Measurements from ENCODE around the gene ABCA8. TPM values are rescaled to one million over a fixed set of nuclear protein-coding genes. Genes with fewer than 3 reads are reported as not detected.

The ABCA8 gene
- total and polyA plus RNA-seq, 10 of the 15 experiments (the other 5 are each of a cell fraction or from before 2014, with no cell fraction given), result 0.05 to 0.15 TPM; not detected in 8

DNA sequence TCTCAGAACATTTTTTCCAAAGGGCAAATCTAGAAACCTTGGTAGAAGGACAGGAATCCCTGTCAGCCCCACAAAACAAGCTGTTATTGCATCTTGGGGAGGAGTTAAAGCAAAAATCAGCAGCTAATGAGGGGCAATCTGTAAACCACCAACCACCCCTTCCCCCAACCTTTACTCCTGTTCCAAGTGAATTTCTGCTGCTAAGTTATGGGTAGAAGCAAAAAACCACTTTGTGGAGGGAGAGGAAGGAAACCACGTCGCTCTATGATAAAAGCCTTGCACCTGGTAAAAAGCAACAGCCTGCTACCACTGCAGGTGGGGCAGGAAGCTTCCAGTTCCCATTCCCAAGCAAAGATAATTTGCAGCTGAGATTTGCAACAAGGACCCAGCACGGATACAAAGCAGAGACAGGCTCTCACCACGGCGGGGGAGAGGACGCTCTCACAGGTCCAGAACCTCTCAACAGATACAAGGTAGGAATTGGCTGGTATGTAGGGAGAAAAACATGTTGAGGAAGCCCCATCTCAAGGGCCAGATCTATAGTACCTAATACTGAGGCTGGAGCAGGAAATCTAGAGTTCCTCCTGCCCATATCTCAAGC, 10.7 kb downstream of the ABCA8 start:
- no peak overlapping the region for H3K4me2 ChIP-seq (ENCODE audit: control insufficient read depth, insufficient read depth)
- CTCF ChIA-PET, result interaction anchor here (0.9 kb wide), 1 partner anchor 11 kb away, joined by 7 read pairs; no protein-coding TSS in a partner anchor
- SMC1A ChIA-PET (ENCODE audit: uncharacterized antibody, unreplicated experiment), result interaction anchor here (0.6 to 1.3 kb wide), 2 partner anchors 74 to 295 kb away, joined by 3 read pairs; no protein-coding TSS in a partner anchor
- H4K20me1 ChIP-seq (ENCODE audit: control insufficient read depth, insufficient read depth), result no peaks in the 10 kb centered on the region
- WGBS (ENCODE audit: insufficient coverage, insufficient replicate concordance, low lambda C conversion rate, missing lambda C conversion rate), result 60% methylated on average over 6 of the region's 6 CpGs
- H3K4me3 ChIP-seq, result no peak overlapping the region
- ATAC-seq (no peak), FAIRE-seq (no peak), DNase-seq (ENCODE audit: low read depth, low spot score) (no peak)
- no peaks in the 10 kb centered on the region for H3K36me3 ChIP-seq (ENCODE audit: control insufficient read depth in 2 of 2, insufficient read depth in 2 of 2, low read length in 1 of 2)
- H3K79me2 ChIP-seq (ENCODE audit: control insufficient read depth, insufficient read depth, low read length), result no peaks in the 10 kb centered on the region
- H3K4me1 ChIP-seq (ENCODE audit: control insufficient read depth, insufficient read depth, low read length), result no peaks in the 10 kb centered on the region
- H3K9ac ChIP-seq (ENCODE audit: control insufficient read depth, insufficient read depth, low read length), result no peak overlapping the region
- intact Hi-C loops (cut with micrococcal nuclease; ENCODE audit: unreplicated experiment) (no loop called here), in situ Hi-C loops (cut with MboI) (no loop called here)
- RAD21 ChIA-PET (ENCODE audit: unreplicated experiment), result no interaction called here
- POLR2A ChIA-PET, result no interaction called here
- H3K9me3 ChIP-seq (replicated peaks; ENCODE audit: control insufficient read depth, insufficient read depth, low read length), result no peaks in the 10 kb centered on the region
- H3K27ac ChIP-seq (ENCODE audit: control insufficient read depth, insufficient read depth), result no peak overlapping the region
- no peak overlapping the region for H2AFZ ChIP-seq (ENCODE audit: control insufficient read depth, low read depth, low read length)
- no peaks in the 10 kb centered on the region for H3K27me3 ChIP-seq (replicated peaks in 1 of 2; ENCODE audit: control insufficient read depth in 2 of 2, insufficient read depth in 2 of 2, low read length in 1 of 2)
- BruUV-seq (replicated peaks), result no TSS peak
- TF ChIP-seq CHD4 (IDR thresholded peaks at IDR 0.05) (no peak), POLR2AphosphoS5 (IDR thresholded peaks at IDR 0.05; ENCODE audit: low read length) (no peak), NFYA (IDR thresholded peaks at IDR 0.05; ENCODE audit: borderline replicate concordance, low read depth, low read length) (no peak), TCF3 (IDR thresholded peaks at IDR 0.05; ENCODE audit: borderline replicate concordance, insufficient read depth, low read depth, low read length) (no peak), RBBP5 (conservative IDR thresholded peaks at IDR 0.05) (no peak), HDAC6 (IDR thresholded peaks at IDR 0.05; ENCODE audit: unreplicated experiment) (no peak), NR2C2 (IDR thresholded peaks at IDR 0.05; ENCODE audit: borderline replicate concordance, control insufficient read depth, insufficient read length, low read depth) (no peak), HDGF (IDR thresholded peaks at IDR 0.05) (no peak), CREM (IDR thresholded peaks at IDR 0.05; ENCODE audit: low read depth) (no peak), ZZZ3 (IDR thresholded peaks at IDR 0.05; ENCODE audit: control insufficient read depth, insufficient read length, low read depth) (no peak), SIX5 (IDR thresholded peaks at IDR 0.05; ENCODE audit: low read depth, low read length, severe bottlenecking) (no peak), SREBF1 (IDR thresholded peaks at IDR 0.05; ENCODE audit: low read length) (no peak), KAT2A (conservative IDR thresholded peaks at IDR 0.05; ENCODE audit: control insufficient read depth, low read depth, low read length) (no peak), BRCA1 (IDR thresholded peaks at IDR 0.05; ENCODE audit: low read depth, low read length) (no peak)
- TF ChIP-seq, protein P1, sequence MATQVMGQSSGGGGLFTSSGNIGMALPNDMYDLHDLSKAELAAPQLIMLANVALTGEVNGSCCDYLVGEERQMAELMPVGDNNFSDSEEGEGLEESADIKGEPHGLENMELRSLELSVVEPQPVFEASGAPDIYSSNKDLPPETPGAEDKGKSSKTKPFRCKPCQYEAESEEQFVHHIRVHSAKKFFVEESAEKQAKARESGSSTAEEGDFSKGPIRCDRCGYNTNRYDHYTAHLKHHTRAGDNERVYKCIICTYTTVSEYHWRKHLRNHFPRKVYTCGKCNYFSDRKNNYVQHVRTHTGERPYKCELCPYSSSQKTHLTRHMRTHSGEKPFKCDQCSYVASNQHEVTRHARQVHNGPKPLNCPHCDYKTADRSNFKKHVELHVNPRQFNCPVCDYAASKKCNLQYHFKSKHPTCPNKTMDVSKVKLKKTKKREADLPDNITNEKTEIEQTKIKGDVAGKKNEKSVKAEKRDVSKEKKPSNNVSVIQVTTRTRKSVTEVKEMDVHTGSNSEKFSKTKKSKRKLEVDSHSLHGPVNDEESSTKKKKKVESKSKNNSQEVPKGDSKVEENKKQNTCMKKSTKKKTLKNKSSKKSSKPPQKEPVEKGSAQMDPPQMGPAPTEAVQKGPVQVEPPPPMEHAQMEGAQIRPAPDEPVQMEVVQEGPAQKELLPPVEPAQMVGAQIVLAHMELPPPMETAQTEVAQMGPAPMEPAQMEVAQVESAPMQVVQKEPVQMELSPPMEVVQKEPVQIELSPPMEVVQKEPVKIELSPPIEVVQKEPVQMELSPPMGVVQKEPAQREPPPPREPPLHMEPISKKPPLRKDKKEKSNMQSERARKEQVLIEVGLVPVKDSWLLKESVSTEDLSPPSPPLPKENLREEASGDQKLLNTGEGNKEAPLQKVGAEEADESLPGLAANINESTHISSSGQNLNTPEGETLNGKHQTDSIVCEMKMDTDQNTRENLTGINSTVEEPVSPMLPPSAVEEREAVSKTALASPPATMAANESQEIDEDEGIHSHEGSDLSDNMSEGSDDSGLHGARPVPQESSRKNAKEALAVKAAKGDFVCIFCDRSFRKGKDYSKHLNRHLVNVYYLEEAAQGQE (IDR thresholded peaks at IDR 0.05; ENCODE audit: low read depth, low read length), result no peak
- TF ChIP-seq, protein P2, sequence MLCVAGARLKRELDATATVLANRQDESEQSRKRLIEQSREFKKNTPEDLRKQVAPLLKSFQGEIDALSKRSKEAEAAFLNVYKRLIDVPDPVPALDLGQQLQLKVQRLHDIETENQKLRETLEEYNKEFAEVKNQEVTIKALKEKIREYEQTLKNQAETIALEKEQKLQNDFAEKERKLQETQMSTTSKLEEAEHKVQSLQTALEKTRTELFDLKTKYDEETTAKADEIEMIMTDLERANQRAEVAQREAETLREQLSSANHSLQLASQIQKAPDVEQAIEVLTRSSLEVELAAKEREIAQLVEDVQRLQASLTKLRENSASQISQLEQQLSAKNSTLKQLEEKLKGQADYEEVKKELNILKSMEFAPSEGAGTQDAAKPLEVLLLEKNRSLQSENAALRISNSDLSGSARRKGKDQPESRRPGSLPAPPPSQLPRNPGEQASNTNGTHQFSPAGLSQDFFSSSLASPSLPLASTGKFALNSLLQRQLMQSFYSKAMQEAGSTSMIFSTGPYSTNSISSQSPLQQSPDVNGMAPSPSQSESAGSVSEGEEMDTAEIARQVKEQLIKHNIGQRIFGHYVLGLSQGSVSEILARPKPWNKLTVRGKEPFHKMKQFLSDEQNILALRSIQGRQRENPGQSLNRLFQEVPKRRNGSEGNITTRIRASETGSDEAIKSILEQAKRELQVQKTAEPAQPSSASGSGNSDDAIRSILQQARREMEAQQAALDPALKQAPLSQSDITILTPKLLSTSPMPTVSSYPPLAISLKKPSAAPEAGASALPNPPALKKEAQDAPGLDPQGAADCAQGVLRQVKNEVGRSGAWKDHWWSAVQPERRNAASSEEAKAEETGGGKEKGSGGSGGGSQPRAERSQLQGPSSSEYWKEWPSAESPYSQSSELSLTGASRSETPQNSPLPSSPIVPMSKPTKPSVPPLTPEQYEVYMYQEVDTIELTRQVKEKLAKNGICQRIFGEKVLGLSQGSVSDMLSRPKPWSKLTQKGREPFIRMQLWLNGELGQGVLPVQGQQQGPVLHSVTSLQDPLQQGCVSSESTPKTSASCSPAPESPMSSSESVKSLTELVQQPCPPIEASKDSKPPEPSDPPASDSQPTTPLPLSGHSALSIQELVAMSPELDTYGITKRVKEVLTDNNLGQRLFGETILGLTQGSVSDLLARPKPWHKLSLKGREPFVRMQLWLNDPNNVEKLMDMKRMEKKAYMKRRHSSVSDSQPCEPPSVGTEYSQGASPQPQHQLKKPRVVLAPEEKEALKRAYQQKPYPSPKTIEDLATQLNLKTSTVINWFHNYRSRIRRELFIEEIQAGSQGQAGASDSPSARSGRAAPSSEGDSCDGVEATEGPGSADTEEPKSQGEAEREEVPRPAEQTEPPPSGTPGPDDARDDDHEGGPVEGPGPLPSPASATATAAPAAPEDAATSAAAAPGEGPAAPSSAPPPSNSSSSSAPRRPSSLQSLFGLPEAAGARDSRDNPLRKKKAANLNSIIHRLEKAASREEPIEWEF (IDR thresholded peaks at IDR 0.05; ENCODE audit: insufficient replicate concordance, low read depth, low read length), result no peak

All from GM12878 (cell line).